ENCODE results near the gene AGAP1. TPM values are rescaled to one million over a fixed set of nuclear protein-coding genes. Genes with fewer than 3 reads are reported as not detected.

The AGAP1 gene
- total RNA-seq, 2 experiments from 2014 or later = not detected

- no peak for TF ChIP-seq CTCF (conservative IDR thresholded peaks at IDR 0.05; ENCODE audit: low read length)
- TF ChIP-seq EZH2phosphoT487 (IDR thresholded peaks at IDR 0.05; ENCODE audit: borderline replicate concordance, low read depth, low read length) = no peak
- POLR2A ChIA-PET = interaction anchor here (0.6 kb wide), 1 partner anchor 256 kb away, joined by 3 read pairs; no protein-coding TSS in a partner anchor
- H3K27ac ChIP-seq (ENCODE audit: low read depth, low read length, poor library complexity, severe bottlenecking) = no peak overlapping the region
- DNase-seq (ENCODE audit: low spot score) = no peak
- intact Hi-C loops (cut with micrococcal nuclease; ENCODE audit: unreplicated experiment) = no loop called here
- CTCF ChIA-PET (ENCODE audit: unreplicated experiment) = interaction anchor here (0.9 kb wide), 1 partner anchor 548 kb away, joined by 3 read pairs; no protein-coding TSS in a partner anchor
- H3K9me3 ChIP-seq (ENCODE audit: low read length) = no peaks in the 10 kb centered on the region
- H3K4me1 ChIP-seq (ENCODE audit: insufficient read depth, low read length, poor library complexity, severe bottlenecking) = no peaks in the 10 kb centered on the region
- no peaks in the 10 kb centered on the region for H3K79me2 ChIP-seq (ENCODE audit: insufficient read depth, low read depth, low read length)
- H4K20me1 ChIP-seq (ENCODE audit: insufficient read depth, low read length) = no peaks in the 10 kb centered on the region
- no peak overlapping the region for H3K4me2 ChIP-seq (ENCODE audit: low read length)
- BruUV-seq (replicated peaks) = no TSS peak
- H3K36me3 ChIP-seq (ENCODE audit: insufficient read depth, low read length) = no peaks in the 10 kb centered on the region
- H3K4me3 ChIP-seq (ENCODE audit: low read depth, low read length, poor library complexity, severe bottlenecking) = no peak overlapping the region
- no peaks in the 10 kb centered on the region for H3K9me2 ChIP-seq (ENCODE audit: insufficient read depth, low read length)
- no peak overlapping the region for H2AFZ ChIP-seq (ENCODE audit: low read length)
These were observed 255.4 kb downstream of the AGAP1 start for GRCh38 chr2:235749121-235749770.

GRCh38 chr2:235749771-235750160 lies 255.9 kb downstream of the AGAP1 start:
- CTCF ChIA-PET (ENCODE audit: unreplicated experiment) = no interaction called here

More at GRCh38 chr2:235749771-235750160, 255.9 kb downstream of the AGAP1 start:
- no peaks in the 10 kb centered on the region for H4K20me1 ChIP-seq (ENCODE audit: insufficient read depth, low read length)
- no peak overlapping the region for H3K4me2 ChIP-seq (ENCODE audit: low read length)
- H2AFZ ChIP-seq (ENCODE audit: low read length) = no peak overlapping the region
- no peaks in the 10 kb centered on the region for H3K79me2 ChIP-seq (ENCODE audit: insufficient read depth, low read depth, low read length)
- H3K27ac ChIP-seq (ENCODE audit: low read depth, low read length, poor library complexity, severe bottlenecking) = no peak overlapping the region
- no peaks in the 10 kb centered on the region for H3K4me1 ChIP-seq (ENCODE audit: insufficient read depth, low read length, poor library complexity, severe bottlenecking)
- TF ChIP-seq CTCF (conservative IDR thresholded peaks at IDR 0.05; ENCODE audit: low read length) = no peak
- TF ChIP-seq EZH2phosphoT487 (IDR thresholded peaks at IDR 0.05; ENCODE audit: borderline replicate concordance, low read depth, low read length) = no peak
- no peaks in the 10 kb centered on the region for H3K9me2 ChIP-seq (ENCODE audit: insufficient read depth, low read length)
- BruUV-seq (replicated peaks) = no TSS peak
- POLR2A ChIA-PET = no interaction called here
- H3K4me3 ChIP-seq (ENCODE audit: low read depth, low read length, poor library complexity, severe bottlenecking) = no peak overlapping the region
- no peak for DNase-seq (ENCODE audit: low spot score)
- no peaks in the 10 kb centered on the region for H3K36me3 ChIP-seq (ENCODE audit: insufficient read depth, low read length)
- intact Hi-C loops (cut with micrococcal nuclease; ENCODE audit: unreplicated experiment) = no loop called here
- H3K9me3 ChIP-seq (ENCODE audit: low read length) = no peaks in the 10 kb centered on the region

All from OCI-LY7 (cell line).